HepG2 (cell line): ENCODE results near the gene SLC35G2. TPM values are rescaled to one million over a fixed set of nuclear protein-coding genes. Genes with fewer than 3 reads are reported as not detected.

Experiments used
- ARID4A ChIP-seq: sonication (generic); formaldehyde crosslinking; IDR thresholded peaks from 2 replicates; pipeline ENCODE4 v1.5.0; 2020; ENCODE audit warnings: mild to moderate bottlenecking, missing genetic modification reagents, borderline replicate concordance
- CSRNP1 ChIP-seq: sonication (generic); formaldehyde crosslinking; IDR thresholded peaks from 2 replicates; pipeline ENCODE4 v1.8.1; 2023; ENCODE audit warnings: mild to moderate bottlenecking, missing genetic modification reagents
- NKX3-1 ChIP-seq: sonication (generic); formaldehyde crosslinking; IDR thresholded peaks from 2 replicates; pipeline ENCODE4 v1.5.0; 2020; ENCODE audit warnings: missing genetic modification reagents
- NRL ChIP-seq: sonication (generic); formaldehyde crosslinking; IDR thresholded peaks from 2 replicates; pipeline ENCODE4 v1.5.0; 2020; ENCODE audit warnings: missing genetic modification reagents, mild to moderate bottlenecking, moderate library complexity, borderline replicate concordance
- PHF5A ChIP-seq: IDR thresholded peaks from one replicate; pipeline ENCODE4 v1.6.1; 2018; ENCODE audit warnings: low read depth, missing genetic modification reagents; ENCODE audit not compliant: unreplicated experiment
- PRDM4 ChIP-seq: sonication (generic); formaldehyde crosslinking; IDR thresholded peaks from 2 replicates; pipeline ENCODE4 v1.9.0; 2021; ENCODE audit warnings: missing genetic modification reagents, borderline replicate concordance
- SETDB1 ChIP-seq: sonication (generic); formaldehyde crosslinking; IDR thresholded peaks from 2 replicates; pipeline ENCODE4 v1.5.1; 2020; ENCODE audit warnings: missing genetic modification reagents, mild to moderate bottlenecking, borderline replicate concordance
- SKI ChIP-seq: fragments of 450-650 bp; IDR thresholded peaks from one replicate; pipeline ENCODE4 v1.6.1; 2018; ENCODE audit warnings: mild to moderate bottlenecking; ENCODE audit not compliant: partially characterized antibody
- THRA ChIP-seq: sonication (generic); formaldehyde crosslinking; IDR thresholded peaks from 2 replicates; pipeline ENCODE4 v1.4.0; 2020; ENCODE audit warnings: missing genetic modification reagents, borderline replicate concordance
- ZNF512B ChIP-seq: sonication (generic); formaldehyde crosslinking; IDR thresholded peaks from 2 replicates; pipeline ENCODE4 v1.5.1; 2020; ENCODE audit warnings: missing genetic modification reagents, mild to moderate bottlenecking, borderline replicate concordance
- polyA plus RNA-seq, 8 experiments: library from polyadenylated mRNA; depleted of rRNA in 3 of 8; stranded (reverse) in 7 of 8; unstranded in 1 of 8; fragments of >200 nt; fragmentation: Illumina TruSeq in 4 of 8; extraction: Trizol in 4 of 8; gene quantifications; 2 replicates each; pipeline versions ENCODE4 v1.2.1 to v1.2.3, GENCODE V29; 2011 to 2016; ENCODE audit warnings: low read depth in 4 of 8, missing spikeins in 1 of 8, mixed read lengths in 1 of 8; ENCODE audit not compliant: insufficient read depth in 1 of 8
- total RNA-seq, 5 experiments: library from RNA; depleted of rRNA; stranded (reverse); fragments of >200 nt; fragmentation: Illumina TruSeq; extraction: Trizol; gene quantifications; 2 replicates each; pipeline ENCODE4 v1.2.3, GENCODE V29; 2016; ENCODE audit warnings: low read depth in 1 of 5

SLC35G2 gene
- total and polyA plus RNA-seq, 2 of the 13 experiments (the other 11 are each of a cell fraction or from before 2014, with no cell fraction given) = 7.6 to 10.3 TPM

- peak; percentile 70 for TF ChIP-seq ARID4A (CRISPR knock-in tag)
- TF ChIP-seq PHF5A (CRISPR knock-in tag) = peak; percentile 25
- no peak for TF ChIP-seq ZNF512B (CRISPR knock-in tag)
- TF ChIP-seq NRL (CRISPR knock-in tag) = peak; percentile 27
- no peak for TF ChIP-seq SKI
- TF ChIP-seq THRA (CRISPR knock-in tag) = no peak
- no peak for TF ChIP-seq SETDB1 (CRISPR knock-in tag)
- TF ChIP-seq NKX3-1 (CRISPR knock-in tag) = no peak
- 0 out of 2 replicates have a peak, but pooled peaks have one; percentile 59 for TF ChIP-seq CSRNP1 (CRISPR knock-in tag)
- TF ChIP-seq PRDM4 (CRISPR knock-in tag) = no peak
Measured at GRCh38 chr3:136819731-136820679, 1.1 kb downstream of the SLC35G2 start (continued).
